ENCODE results near the gene RNF4.

Gene RNF4

DNA sequence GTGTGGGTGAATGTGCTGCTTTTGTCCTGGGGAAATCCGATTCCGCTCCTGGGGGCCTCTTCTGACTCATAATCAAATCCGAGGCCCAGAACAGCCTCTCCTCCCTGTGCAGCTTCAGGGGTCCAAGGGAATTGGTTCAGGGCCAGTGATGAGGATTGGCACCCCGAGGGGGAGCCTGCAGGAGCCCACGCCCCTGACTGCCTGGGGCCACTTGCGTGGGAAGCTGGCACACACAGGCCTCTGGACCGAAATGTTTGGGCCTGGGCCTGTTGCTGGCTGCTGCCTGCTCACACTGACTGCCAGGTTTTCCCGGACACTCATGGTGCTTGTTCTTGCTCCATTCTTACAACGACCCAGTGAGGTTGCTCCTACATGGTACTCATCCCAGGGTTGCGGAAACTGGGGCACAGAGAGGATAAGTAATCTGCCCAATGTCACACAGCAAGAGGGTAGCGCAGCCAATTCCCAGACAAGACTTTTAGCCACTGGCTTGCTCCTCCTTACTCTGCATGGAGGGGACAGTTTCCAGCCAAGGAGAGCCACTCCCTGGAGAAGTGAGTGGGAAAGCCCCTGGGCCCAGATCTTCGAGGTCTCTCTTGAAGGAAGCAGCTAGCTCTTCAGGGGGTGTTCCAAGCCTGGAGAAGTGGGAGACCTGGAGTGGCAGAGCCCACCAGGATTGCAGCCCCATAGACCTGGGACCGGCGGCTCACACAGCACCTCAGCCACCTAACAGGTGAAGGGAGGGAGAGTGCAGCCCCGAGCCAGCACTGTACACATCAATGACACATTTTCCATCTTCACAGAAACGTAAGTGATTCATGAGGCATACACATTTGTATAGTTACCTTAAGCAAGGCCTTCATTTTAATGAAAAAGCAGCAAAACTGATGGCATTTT is 29.8 kb upstream of the RNF4 start:
- no peaks in the 10 kb centered on the region for H3K36me3 ChIP-seq (ENCODE audit: control insufficient read depth, insufficient read depth, low read length)
- H3K4me3 ChIP-seq (ENCODE audit: extremely low read depth, insufficient read depth, low read length, poor library complexity, severe bottlenecking) = no peak overlapping the region
- H3K9me3 ChIP-seq (ENCODE audit: control insufficient read depth, low read length) = no peaks in the 10 kb centered on the region
- WGBS, 2 experiments (ENCODE audit: insufficient coverage in 2 of 2) = 88 to 93% methylated on average over 12 to 13 of the region's 16 CpGs
- no peak overlapping the region for H3K27ac ChIP-seq (ENCODE audit: low read depth, low read length, severe bottlenecking)
- no peaks in the 10 kb centered on the region for H3K4me1 ChIP-seq (ENCODE audit: control insufficient read depth, insufficient read depth, low read length, poor library complexity, severe bottlenecking)

DNA sequence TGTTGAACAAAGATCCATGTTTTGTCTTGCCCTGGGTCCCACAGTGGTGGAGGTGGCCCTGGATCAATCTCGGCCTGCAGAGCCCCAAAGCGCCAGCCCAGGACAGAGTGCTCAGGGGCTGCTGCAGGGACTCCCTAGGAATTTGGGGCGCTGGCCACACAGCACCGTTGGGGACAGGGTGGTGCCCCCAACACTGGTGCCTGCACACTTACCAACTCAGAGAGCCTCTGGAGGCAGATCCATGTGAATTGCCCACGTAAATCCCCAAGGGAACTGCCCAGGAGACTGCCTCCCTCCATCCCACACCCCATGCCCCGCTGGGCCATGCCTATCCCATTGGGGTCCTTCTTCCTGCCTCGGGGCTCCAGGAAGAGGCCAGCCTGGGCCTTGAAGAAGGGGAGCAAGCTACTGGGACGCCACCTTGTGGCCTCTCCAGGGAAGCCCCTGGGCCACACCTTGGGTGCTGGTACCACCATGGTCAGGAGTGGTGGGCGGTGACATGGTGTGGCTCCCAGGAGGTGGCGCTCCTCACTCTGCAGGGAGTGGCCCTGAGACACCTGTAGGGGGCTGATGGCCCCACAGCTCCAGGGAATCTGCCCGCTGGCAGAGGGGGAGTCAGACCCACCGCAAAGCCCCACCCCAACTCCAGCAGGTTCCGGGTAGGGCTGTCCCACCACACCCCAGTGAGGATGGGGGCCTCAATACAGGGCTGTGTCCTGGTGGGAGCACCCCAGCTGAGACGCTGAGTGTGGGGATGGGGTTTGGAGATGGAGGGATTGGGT is 27.3 kb upstream of the RNF4 start:
- WGBS, 2 experiments (ENCODE audit: insufficient coverage in 2 of 2) = 63 to 71% methylated on average over 7 to 13 of the region's 14 CpGs
- H3K27ac ChIP-seq (ENCODE audit: low read depth, low read length, severe bottlenecking) = no peak overlapping the region
- H3K36me3 ChIP-seq (ENCODE audit: control insufficient read depth, insufficient read depth, low read length) = no peaks in the 10 kb centered on the region
- no peaks in the 10 kb centered on the region for H3K4me1 ChIP-seq (ENCODE audit: control insufficient read depth, insufficient read depth, low read length, poor library complexity, severe bottlenecking)
- H3K4me3 ChIP-seq (ENCODE audit: extremely low read depth, insufficient read depth, low read length, poor library complexity, severe bottlenecking) = no peak overlapping the region
- H3K9me3 ChIP-seq (ENCODE audit: control insufficient read depth, low read length) = no peaks in the 10 kb centered on the region

DNA sequence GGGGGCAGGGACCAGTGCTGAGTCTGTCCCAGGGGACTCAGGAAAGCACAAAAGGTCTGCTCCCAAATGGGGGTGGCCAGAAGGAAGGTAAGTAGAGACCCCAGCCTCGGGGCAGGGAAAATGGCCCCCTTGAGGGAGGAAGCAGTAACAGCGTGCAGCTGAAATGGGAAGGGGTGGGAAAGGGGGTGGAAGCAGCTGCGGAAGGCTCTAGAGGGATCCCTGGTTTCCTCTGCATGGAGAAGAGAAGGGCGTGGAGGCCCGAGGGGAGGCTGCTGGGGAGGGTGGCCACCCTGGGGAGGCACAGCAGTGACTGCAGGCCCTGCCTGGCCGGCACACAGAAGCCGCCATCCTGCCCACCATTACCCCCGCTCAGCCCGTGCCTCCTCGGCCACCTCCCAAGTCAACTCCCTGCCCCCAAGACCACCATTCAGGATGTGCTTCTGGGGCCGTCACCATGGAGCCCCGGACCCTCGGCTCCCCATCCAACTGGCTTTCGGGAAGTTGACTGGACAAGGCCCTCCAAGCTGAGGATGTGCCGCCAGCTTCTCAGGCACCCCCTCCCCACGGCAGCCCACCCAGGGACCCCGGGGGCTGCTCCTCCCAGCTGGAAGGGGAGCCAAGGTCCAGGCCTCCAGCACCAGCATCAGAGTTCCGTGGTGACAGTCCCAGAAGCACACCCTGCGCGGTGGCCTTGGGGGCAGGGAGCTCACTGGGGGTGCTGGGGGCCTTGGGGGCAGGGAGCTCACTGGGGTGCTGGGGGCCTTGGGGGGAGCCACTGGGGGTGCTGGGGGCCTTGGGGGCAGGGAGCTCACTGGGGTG is 26.5 kb upstream of the RNF4 start:
- no peaks in the 10 kb centered on the region for H3K4me1 ChIP-seq (ENCODE audit: control insufficient read depth, insufficient read depth, low read length, poor library complexity, severe bottlenecking)
- no peak overlapping the region for H3K4me3 ChIP-seq (ENCODE audit: extremely low read depth, insufficient read depth, low read length, poor library complexity, severe bottlenecking)
- WGBS, 2 experiments (ENCODE audit: insufficient coverage in 2 of 2) = 87 to 92% methylated on average over 7 to 14 of the region's 20 CpGs
- H3K27ac ChIP-seq (ENCODE audit: low read depth, low read length, severe bottlenecking) = no peak overlapping the region
- peaks cover 6% of the 10 kb centered on the region for H3K9me3 ChIP-seq (ENCODE audit: control insufficient read depth, low read length)
- H3K36me3 ChIP-seq (ENCODE audit: control insufficient read depth, insufficient read depth, low read length) = no peaks in the 10 kb centered on the region

DNA sequence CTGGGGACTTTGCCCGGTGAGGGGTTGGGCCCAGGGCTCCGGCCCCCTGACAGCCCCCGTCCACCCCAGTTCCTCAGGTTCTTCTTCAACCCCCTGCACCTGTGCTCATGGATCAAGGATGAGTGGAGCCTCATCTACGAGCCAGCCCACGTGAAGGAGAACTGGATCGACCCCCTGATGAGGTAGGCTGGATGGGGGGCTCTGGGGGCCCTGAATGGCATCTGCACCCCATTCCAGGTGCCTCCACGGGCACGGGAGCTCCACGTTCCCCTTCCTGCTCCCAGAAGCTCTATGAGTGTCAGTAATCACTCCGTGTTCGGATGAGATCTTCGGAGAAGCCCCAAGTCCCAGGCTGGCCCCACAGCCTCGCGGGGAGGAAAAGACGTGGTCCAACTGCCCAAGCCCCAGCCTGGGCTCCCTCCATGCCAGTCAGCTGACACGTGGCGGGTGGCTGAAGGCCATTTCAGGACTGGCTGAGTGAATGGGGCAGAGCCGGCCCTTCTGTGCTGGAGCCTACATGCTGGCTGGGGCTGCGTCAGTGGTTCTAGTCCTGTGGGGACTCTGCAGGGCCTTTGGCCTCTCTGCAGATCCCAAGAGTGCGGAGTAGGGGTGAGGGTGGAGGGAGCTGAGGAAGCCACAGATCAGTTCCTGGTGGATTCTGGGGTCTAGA is 25.7 kb upstream of the RNF4 start:
- H3K4me1 ChIP-seq (ENCODE audit: control insufficient read depth, insufficient read depth, low read length, poor library complexity, severe bottlenecking) = no peaks in the 10 kb centered on the region
- H3K9me3 ChIP-seq (ENCODE audit: control insufficient read depth, low read length) = peaks cover 6% of the 10 kb centered on the region
- H3K27ac ChIP-seq (ENCODE audit: low read depth, low read length, severe bottlenecking) = no peak overlapping the region
- H3K36me3 ChIP-seq (ENCODE audit: control insufficient read depth, insufficient read depth, low read length) = no peaks in the 10 kb centered on the region
- 90 to 92% methylated on average over 18 to 19 of the region's 20 CpGs for WGBS, 2 experiments (ENCODE audit: insufficient coverage in 2 of 2)
- no peak overlapping the region for H3K4me3 ChIP-seq (ENCODE audit: extremely low read depth, insufficient read depth, low read length, poor library complexity, severe bottlenecking)

DNA sequence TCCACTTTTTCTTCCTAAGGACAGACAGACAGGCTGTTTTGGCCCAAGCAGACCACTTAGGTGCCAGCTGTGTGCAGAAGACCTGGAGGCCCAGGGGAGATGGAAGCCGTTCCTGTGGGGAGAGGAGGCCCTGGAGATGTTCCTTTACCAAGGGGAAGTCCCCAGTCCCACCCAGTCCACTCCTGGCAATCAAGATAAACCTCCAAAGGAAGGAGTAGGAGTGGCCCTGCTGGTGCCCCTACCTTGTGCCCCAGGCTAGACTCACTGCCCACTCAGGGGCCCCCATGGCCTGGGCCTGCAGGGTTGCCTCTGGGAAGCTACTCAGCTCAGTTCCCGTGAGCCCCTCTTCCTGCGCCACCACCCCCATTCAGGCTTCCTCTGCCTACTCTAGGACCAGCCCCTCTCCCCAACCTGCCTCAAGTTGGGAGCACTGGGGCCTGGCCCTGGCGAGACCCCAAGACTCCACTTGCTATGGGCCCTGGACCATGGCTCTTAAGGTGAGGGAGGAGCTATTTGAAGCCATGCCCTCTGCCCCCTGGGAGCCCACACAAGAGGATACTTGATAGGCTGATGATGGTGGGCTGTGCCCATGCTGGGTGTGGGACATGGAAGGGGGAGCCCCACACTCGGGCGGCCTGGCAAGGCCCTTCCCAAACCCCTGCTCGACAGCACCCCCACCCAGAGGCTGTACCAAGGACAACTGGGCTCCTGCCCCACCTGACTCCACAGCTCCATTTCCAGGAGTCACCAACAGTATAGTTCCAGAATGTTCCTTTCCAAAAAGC is 24.8 kb upstream of the RNF4 start:
- H3K36me3 ChIP-seq (ENCODE audit: control insufficient read depth, insufficient read depth, low read length) = no peaks in the 10 kb centered on the region
- WGBS, 2 experiments (ENCODE audit: insufficient coverage in 2 of 2) = 76 to 82% methylated on average over 2 to 4 of the region's 7 CpGs
- peaks cover 6% of the 10 kb centered on the region for H3K9me3 ChIP-seq (ENCODE audit: control insufficient read depth, low read length)
- no peak overlapping the region for H3K27ac ChIP-seq (ENCODE audit: low read depth, low read length, severe bottlenecking)
- no peaks in the 10 kb centered on the region for H3K4me1 ChIP-seq (ENCODE audit: control insufficient read depth, insufficient read depth, low read length, poor library complexity, severe bottlenecking)
- no peak overlapping the region for H3K4me3 ChIP-seq (ENCODE audit: extremely low read depth, insufficient read depth, low read length, poor library complexity, severe bottlenecking)

DNA sequence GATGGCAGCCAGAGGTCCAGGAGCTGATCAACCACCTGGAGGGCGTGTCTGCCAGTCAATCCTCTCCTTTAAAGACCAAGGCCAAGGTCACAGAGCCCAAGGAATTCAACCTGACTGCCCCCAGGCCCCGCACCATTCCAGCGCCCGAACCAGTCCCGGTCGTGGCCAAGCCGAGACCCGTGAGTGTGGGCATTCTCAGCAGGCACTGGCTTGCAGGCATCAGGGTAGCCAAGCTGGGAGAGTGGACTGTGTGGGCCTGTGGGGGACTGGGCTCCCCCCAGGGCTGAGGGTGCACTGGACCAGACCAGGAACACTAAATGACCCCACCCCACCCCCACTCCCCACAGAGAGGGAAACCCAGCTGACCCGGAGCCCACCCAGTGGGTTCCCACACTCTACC is 23.8 kb upstream of the RNF4 start:
- Histone ChIP-seq H3K9me3 (ENCODE audit: control insufficient read depth, low read length) (peaks cover 6% of the 10 kb centered on the region), H3K36me3 (ENCODE audit: control insufficient read depth, insufficient read depth, low read length) (no peaks in the 10 kb centered on the region), H3K27ac (ENCODE audit: low read depth, low read length, severe bottlenecking) (no peak overlapping the region), H3K4me3 (ENCODE audit: extremely low read depth, insufficient read depth, low read length, poor library complexity, severe bottlenecking) (no peak overlapping the region), H3K4me1 (ENCODE audit: control insufficient read depth, insufficient read depth, low read length, poor library complexity, severe bottlenecking) (no peaks in the 10 kb centered on the region)
- 99% methylated on average over 8 of the region's 9 CpGs for WGBS, 2 experiments (ENCODE audit: insufficient coverage in 2 of 2)

DNA sequence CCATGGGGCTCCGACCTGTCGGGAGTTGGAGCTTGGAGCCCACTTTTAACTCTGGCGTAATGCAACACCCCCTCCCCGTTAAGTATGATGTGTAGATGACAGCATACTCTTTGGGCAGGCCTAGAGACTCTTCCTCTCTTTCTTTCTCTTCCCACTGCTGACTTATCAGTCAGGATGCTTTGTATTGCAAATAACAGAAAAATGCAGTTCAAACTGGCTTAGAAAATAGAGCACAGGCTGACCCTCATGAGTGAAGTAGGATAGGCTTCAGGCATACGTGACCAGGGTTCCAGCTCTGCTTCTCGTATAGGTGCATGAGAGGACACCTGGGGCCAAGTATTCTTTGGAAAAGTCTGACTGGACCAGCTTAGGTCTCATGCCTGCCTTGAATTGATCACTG is 23.3 kb upstream of the RNF4 start:
- Histone ChIP-seq H3K4me3 (ENCODE audit: extremely low read depth, insufficient read depth, low read length, poor library complexity, severe bottlenecking) (no peak overlapping the region), H3K9me3 (ENCODE audit: control insufficient read depth, low read length) (peaks cover 6% of the 10 kb centered on the region), H3K36me3 (ENCODE audit: control insufficient read depth, insufficient read depth, low read length) (no peaks in the 10 kb centered on the region), H3K4me1 (ENCODE audit: control insufficient read depth, insufficient read depth, low read length, poor library complexity, severe bottlenecking) (no peaks in the 10 kb centered on the region), H3K27ac (ENCODE audit: low read depth, low read length, severe bottlenecking) (no peak overlapping the region)
- WGBS, 2 experiments (ENCODE audit: insufficient coverage in 2 of 2) = 92 to 94% methylated on average over 2 to 4 of the region's 6 CpGs

DNA sequence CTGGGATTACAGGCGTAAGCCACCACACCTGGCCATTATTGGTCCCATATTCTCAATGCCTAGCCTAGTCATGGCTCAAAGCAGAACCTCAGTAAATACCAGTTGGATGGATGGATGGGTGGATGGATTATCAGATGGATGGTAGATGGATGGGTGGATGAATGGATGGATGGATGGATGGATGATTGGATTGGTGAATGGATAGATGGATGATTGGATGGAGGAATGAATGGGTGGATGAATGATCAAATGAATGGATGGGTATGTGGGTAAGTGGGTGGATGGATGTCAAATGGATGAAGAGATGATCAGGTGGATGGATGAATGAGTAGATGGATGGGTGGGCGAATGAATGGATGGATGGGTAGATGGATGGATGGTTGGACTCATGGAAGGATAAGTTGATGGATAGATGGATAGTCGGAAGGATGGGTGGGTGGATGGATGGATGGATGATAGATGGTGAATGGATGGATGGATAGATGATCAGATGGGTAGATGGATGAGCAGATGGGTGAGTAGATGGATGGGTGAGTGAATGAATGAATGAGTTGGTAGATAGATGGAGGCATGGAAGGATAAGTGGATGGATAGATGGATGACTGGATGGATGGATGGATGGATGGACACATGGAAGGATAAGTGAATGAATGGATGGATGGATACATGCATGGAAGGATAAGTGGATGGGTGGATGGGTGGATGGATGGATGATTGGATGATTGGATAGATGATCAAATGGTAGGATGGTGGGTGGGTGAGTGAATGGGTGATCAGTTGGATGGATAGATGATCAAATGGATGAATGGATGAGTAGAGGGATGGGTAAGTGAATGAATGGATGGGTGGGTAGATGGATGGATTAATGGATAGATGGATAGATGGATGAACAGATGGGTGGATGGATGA is 22.0 kb upstream of the RNF4 start:
- Histone ChIP-seq H3K36me3 (ENCODE audit: control insufficient read depth, insufficient read depth, low read length) (no peaks in the 10 kb centered on the region), H3K4me1 (ENCODE audit: control insufficient read depth, insufficient read depth, low read length, poor library complexity, severe bottlenecking) (no peaks in the 10 kb centered on the region), H3K4me3 (ENCODE audit: extremely low read depth, insufficient read depth, low read length, poor library complexity, severe bottlenecking) (no peak overlapping the region), H3K9me3 (ENCODE audit: control insufficient read depth, low read length) (peaks cover 6% of the 10 kb centered on the region), H3K27ac (ENCODE audit: low read depth, low read length, severe bottlenecking) (no peak overlapping the region)
- WGBS, 2 experiments (ENCODE audit: insufficient coverage in 2 of 2) = 81 to 82% methylated on average over 2 to 3 of the region's 3 CpGs

DNA sequence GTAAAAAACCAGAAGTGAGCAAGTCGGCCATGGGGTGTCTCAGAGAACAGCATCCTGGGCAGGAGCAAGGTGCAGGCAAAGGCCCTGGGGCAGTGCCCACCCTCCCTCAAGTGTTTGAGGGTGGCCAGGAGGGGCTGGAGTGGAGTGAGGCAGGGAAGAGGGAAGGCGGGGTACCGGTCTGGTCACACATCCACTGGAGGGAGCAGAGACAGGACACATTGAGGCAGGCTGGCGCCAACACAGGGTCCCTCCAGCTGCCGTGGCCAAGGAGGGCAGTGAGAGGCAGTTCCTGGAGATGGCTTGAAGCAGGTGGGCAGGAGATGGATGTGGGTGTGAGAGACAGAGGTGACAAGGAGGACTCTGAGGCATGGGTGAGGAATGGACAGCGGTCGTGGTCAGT is 20.3 kb upstream of the RNF4 start:
- H3K4me1 ChIP-seq (ENCODE audit: control insufficient read depth, insufficient read depth, low read length, poor library complexity, severe bottlenecking) = no peaks in the 10 kb centered on the region
- H3K27ac ChIP-seq (ENCODE audit: low read depth, low read length, severe bottlenecking) = no peak overlapping the region
- 83 to 93% methylated on average over 5 to 7 of the region's 7 CpGs for WGBS, 2 experiments (ENCODE audit: insufficient coverage in 2 of 2)
- peaks cover 6% of the 10 kb centered on the region for H3K9me3 ChIP-seq (ENCODE audit: control insufficient read depth, low read length)
- H3K4me3 ChIP-seq (ENCODE audit: extremely low read depth, insufficient read depth, low read length, poor library complexity, severe bottlenecking) = no peak overlapping the region
- no peaks in the 10 kb centered on the region for H3K36me3 ChIP-seq (ENCODE audit: control insufficient read depth, insufficient read depth, low read length)

Data from mesodermal cell (in vitro differentiated cells).